IMR-90 (cell line): Measurements from ENCODE around the gene CALML3. TPM values are rescaled to one million over a fixed set of nuclear protein-coding genes. Genes with fewer than 3 reads are reported as not detected.
A peak's percentile ranks its signal among the peaks of the same experiment; 100 is the strongest.

ENCODE experiments used
- ATAC-seq: fragments of 200-7000 bp; cut with Tn5 transposase; 2 replicates; pipeline ENCODE4 v1.9.1; 2020; ENCODE audit warnings: low read depth, mild to moderate bottlenecking, moderate library complexity
- BruUV-seq: library from RNA; stranded (reverse); fragments of 400-500 nt; replicated peaks from 2 replicates; lab custom pipeline; 2021; lab: Mats Ljungman, UMichigan
- CTCF ChIA-PET: fragments of 300-600 bp; formaldehyde crosslinking; extraction: SDS; loops from one replicate; lab custom pipeline; 2021; ENCODE audit warnings: antibody characterized with exemption; lab: Yijun Ruan, JAX
- POLR2A ChIA-PET: fragments of 300-600 bp; sonication (Branson Sonifier 250); formaldehyde crosslinking; loops from one replicate; lab custom pipeline; 2022; ENCODE audit warnings: antibody characterized with exemption; ENCODE audit not compliant: unreplicated experiment; lab: Charles Lee
- DNase-seq: peaks from one replicate; pipeline ENCODE4 v3.0.0; 2013
- H2AFZ ChIP-seq: replicated peaks from 2 replicates; pipeline ENCODE3; 2013; ENCODE audit warnings: low read length, mild to moderate bottlenecking; ENCODE audit not compliant: poor library complexity
- H2AK5ac ChIP-seq: 2 replicates; pipeline ENCODE4 v1.6.1; 2013; ENCODE audit warnings: low read depth, low read length, inconsistent platforms
- H2AK9ac ChIP-seq: replicated peaks from 2 replicates; pipeline ENCODE3; 2013; ENCODE audit warnings: mild to moderate bottlenecking, low read depth, low read length, moderate library complexity; ENCODE audit not compliant: poor library complexity
- H2BK120ac ChIP-seq: 2 replicates; pipeline ENCODE4 v1.6.1; 2013; ENCODE audit warnings: low read depth, low read length, inconsistent platforms
- H2BK15ac ChIP-seq: 3 replicates; pipeline ENCODE4 v1.6.1; 2013; ENCODE audit warnings: low read depth, low read length, inconsistent platforms
- H2BK20ac ChIP-seq: 2 replicates; pipeline ENCODE4 v1.6.1; 2013; ENCODE audit warnings: low read depth, mild to moderate bottlenecking, inconsistent platforms, low read length, moderate library complexity
- H2BK5ac ChIP-seq: 2 replicates; pipeline ENCODE4 v1.6.1; 2013; ENCODE audit warnings: mild to moderate bottlenecking, low read depth, low read length, inconsistent platforms; ENCODE audit not compliant: poor library complexity, severe bottlenecking
- H3K14ac ChIP-seq: replicated peaks from 2 replicates; pipeline ENCODE4 v1.6.1; 2013; ENCODE audit warnings: low read depth, low read length, inconsistent platforms
- H3K18ac ChIP-seq: 2 replicates; pipeline ENCODE4 v1.6.1; 2013; ENCODE audit warnings: low read depth, low read length, control low read depth
- H3K23ac ChIP-seq: 2 replicates; pipeline ENCODE4 v1.6.1; 2013; ENCODE audit warnings: low read depth, low read length, inconsistent platforms
- H3K27ac ChIP-seq: 2 replicates; pipeline ENCODE4 v1.5.1; 2013; ENCODE audit warnings: mild to moderate bottlenecking, control low read depth, low read length; ENCODE audit not compliant: insufficient read depth
- H3K27me3 ChIP-seq: 2 replicates; pipeline ENCODE4 v1.6.1; 2013; ENCODE audit warnings: low read length; ENCODE audit not compliant: control insufficient read depth, insufficient read depth
- H3K36me3 ChIP-seq: 2 replicates; pipeline ENCODE4 v1.6.1; 2013; ENCODE audit warnings: low read length, mixed read lengths; ENCODE audit not compliant: control insufficient read depth, insufficient read depth
- H3K4ac ChIP-seq: 2 replicates; pipeline ENCODE4 v1.6.1; 2013; ENCODE audit warnings: low read depth, low read length, inconsistent platforms
- H3K4me1 ChIP-seq: 2 replicates; pipeline ENCODE4 v1.6.1; 2013; ENCODE audit warnings: low read length, mixed read lengths; ENCODE audit not compliant: control insufficient read depth, insufficient read depth
- H3K4me2 ChIP-seq: 2 replicates; pipeline ENCODE4 v1.6.1; 2013; ENCODE audit warnings: low read depth, mild to moderate bottlenecking, control low read depth, low read length, moderate library complexity
- H3K4me3 ChIP-seq: 2 replicates; pipeline ENCODE4 v1.5.1; 2013; ENCODE audit warnings: low read depth, mild to moderate bottlenecking, control low read depth, low read length, moderate library complexity; ENCODE audit not compliant: insufficient read depth
- H3K56ac ChIP-seq: 2 replicates; pipeline ENCODE4 v1.6.1; 2013; ENCODE audit warnings: low read length, inconsistent platforms; ENCODE audit not compliant: insufficient read depth; ENCODE audit errors: extremely low read depth
- H3K79me1 ChIP-seq, 2 experiments: 2 replicates each; pipeline ENCODE4 v1.6.1; 2013; ENCODE audit warnings: low read length in 2 of 2, inconsistent platforms in 1 of 2, low read depth in 1 of 2
- H3K9ac ChIP-seq: 2 replicates; pipeline ENCODE4 v1.6.1; 2013; ENCODE audit warnings: low read depth, low read length, control low read depth
- H3K9me1 ChIP-seq: 2 replicates; pipeline ENCODE4 v1.6.1; 2013; ENCODE audit warnings: low read length, inconsistent platforms; ENCODE audit not compliant: insufficient read depth
- H3K9me3 ChIP-seq: 2 replicates; pipeline ENCODE4 v1.6.1; 2013; ENCODE audit warnings: low read length; ENCODE audit not compliant: control insufficient read depth, insufficient read depth
- H4K20me1 ChIP-seq: 2 replicates; pipeline ENCODE4 v1.6.1; 2013; ENCODE audit warnings: low read length, inconsistent platforms; ENCODE audit not compliant: insufficient read depth
- H4K5ac ChIP-seq: 2 replicates; pipeline ENCODE4 v1.6.1; 2013; ENCODE audit warnings: mild to moderate bottlenecking, low read depth, low read length, control low read depth
- H4K8ac ChIP-seq, 2 experiments: 2 replicates each; pipeline ENCODE4 v1.6.1; 2013; ENCODE audit warnings: low read depth in 2 of 2, low read length in 2 of 2, control low read depth in 1 of 2, inconsistent platforms in 1 of 2
- H4K91ac ChIP-seq: 2 replicates; pipeline ENCODE4 v1.6.1; 2013; ENCODE audit warnings: low read depth, low read length, inconsistent platforms; ENCODE audit not compliant: insufficient read depth
- BHLHE40 ChIP-seq: fragments of 150-350 bp; IDR thresholded peaks from 2 replicates; pipeline ENCODE4 v1.6.1; 2016; ENCODE audit warnings: mild to moderate bottlenecking, low read depth, low read length
- CEBPB ChIP-seq: IDR thresholded peaks from 2 replicates; pipeline ENCODE4 v1.6.1; 2012; ENCODE audit warnings: low read depth, low read length, improper control_type of control experiment
- CHD1 ChIP-seq: IDR thresholded peaks from 2 replicates; pipeline ENCODE4 v1.6.1; 2012; ENCODE audit warnings: low read depth, low read length, improper control_type of control experiment
- FOS ChIP-seq: fragments of 150-350 bp; IDR thresholded peaks from 2 replicates; pipeline ENCODE4 v1.6.1; 2016; ENCODE audit warnings: low read depth, low read length
- MAFK ChIP-seq: IDR thresholded peaks from 2 replicates; pipeline ENCODE4 v1.6.1; 2012; ENCODE audit warnings: low read depth, low read length, improper control_type of control experiment
- MAZ ChIP-seq: IDR thresholded peaks from 2 replicates; pipeline ENCODE4 v1.6.1; 2012; ENCODE audit warnings: low read depth, mild to moderate bottlenecking, low read length, improper control_type of control experiment, moderate library complexity, borderline replicate concordance
- NFE2L2 ChIP-seq: fragments of 150-350 bp; IDR thresholded peaks from 2 replicates; pipeline ENCODE4 v1.6.1; 2016; ENCODE audit warnings: low read depth, mild to moderate bottlenecking, low read length
- POLR2A ChIP-seq: IDR thresholded peaks from 2 replicates; pipeline ENCODE4 v1.6.1; 2012; ENCODE audit warnings: mild to moderate bottlenecking, low read depth, low read length
- RAD21 ChIP-seq: IDR thresholded peaks from 2 replicates; pipeline ENCODE4 v1.6.1; 2012; ENCODE audit warnings: low read length, improper control_type of control experiment
- RCOR1 ChIP-seq: IDR thresholded peaks from 2 replicates; pipeline ENCODE4 v1.6.1; 2012; ENCODE audit warnings: mild to moderate bottlenecking, low read length, improper control_type of control experiment; ENCODE audit not compliant: insufficient replicate concordance
- RFX5 ChIP-seq: IDR thresholded peaks from 2 replicates; pipeline ENCODE4 v1.8.0; 2012; ENCODE audit warnings: low read depth, mild to moderate bottlenecking, low read length, moderate library complexity
- SMC3 ChIP-seq: fragments of 150-350 bp; IDR thresholded peaks from 2 replicates; pipeline ENCODE4 v1.6.1; 2016; ENCODE audit warnings: low read depth, mild to moderate bottlenecking, antibody characterized with exemption, low read length, moderate library complexity
- whole genome bisulfite sequencing, 2 experiments: methylation state at CpG; one replicate each; pipeline versions ENCODE4 v1.1.5 to v1.1.7; 2013; ENCODE audit warnings: missing lambda C conversion rate in 2 of 2; ENCODE audit not compliant: insufficient read length in 1 of 2; ENCODE audit errors: extremely low coverage in 2 of 2; 5-methylcytosine and 5-hydroxymethylcytosine counted together
- dilution Hi-C: fragments of 300-500 bp; cut with HindIII; formaldehyde crosslinking; loops from one replicate; pipeline ENCODE4 v1.14.3; 2018; ENCODE audit warnings: low sequenced_read_pairs; ENCODE audit not compliant: unreplicated experiment
- in situ Hi-C: fragments of 300-500 bp; cut with MboI; formaldehyde crosslinking; loops from 3 replicates; pipeline ENCODE4 v1.14.3; 2019; ENCODE audit warnings: low sequenced_read_pairs, inconsistent platforms, mixed read lengths
- intact Hi-C: fragments of 100-400 bp; cut with micrococcal nuclease; formaldehyde crosslinking; loops from 2 replicates; pipeline ENCODE4 v1.10.0; 2022
- polyA plus RNA-seq, 3 experiments: library from polyadenylated mRNA; depleted of rRNA; stranded (reverse); fragments of >200 nt; gene quantifications; 2 replicates each; pipeline ENCODE4 v1.2.3, GENCODE V29; 2012; ENCODE audit warnings: low replicate concordance in 1 of 3
- total RNA-seq: library from RNA; depleted of rRNA; stranded (reverse); fragments of >200 nt; gene quantifications from 2 replicates; pipeline ENCODE4 v1.2.3, GENCODE V29; 2012
- TF ChIP-seq, protein P1 (sequence below): conservative IDR thresholded peaks from 2 replicates; pipeline ENCODE4 v1.5.1; 2012; ENCODE audit warnings: mild to moderate bottlenecking, low read depth, low read length, improper control_type of control experiment
- TF ChIP-seq, protein P2 (sequence below): fragments of 150-350 bp; IDR thresholded peaks from 2 replicates; pipeline ENCODE4 v1.6.1; 2016; ENCODE audit warnings: low read depth, mild to moderate bottlenecking, low read length, moderate library complexity, borderline replicate concordance

Gene CALML3
- total and polyA plus RNA-seq, 2 of the 4 experiments (the other 2 are of a cell fraction) = not detected

DNA sequence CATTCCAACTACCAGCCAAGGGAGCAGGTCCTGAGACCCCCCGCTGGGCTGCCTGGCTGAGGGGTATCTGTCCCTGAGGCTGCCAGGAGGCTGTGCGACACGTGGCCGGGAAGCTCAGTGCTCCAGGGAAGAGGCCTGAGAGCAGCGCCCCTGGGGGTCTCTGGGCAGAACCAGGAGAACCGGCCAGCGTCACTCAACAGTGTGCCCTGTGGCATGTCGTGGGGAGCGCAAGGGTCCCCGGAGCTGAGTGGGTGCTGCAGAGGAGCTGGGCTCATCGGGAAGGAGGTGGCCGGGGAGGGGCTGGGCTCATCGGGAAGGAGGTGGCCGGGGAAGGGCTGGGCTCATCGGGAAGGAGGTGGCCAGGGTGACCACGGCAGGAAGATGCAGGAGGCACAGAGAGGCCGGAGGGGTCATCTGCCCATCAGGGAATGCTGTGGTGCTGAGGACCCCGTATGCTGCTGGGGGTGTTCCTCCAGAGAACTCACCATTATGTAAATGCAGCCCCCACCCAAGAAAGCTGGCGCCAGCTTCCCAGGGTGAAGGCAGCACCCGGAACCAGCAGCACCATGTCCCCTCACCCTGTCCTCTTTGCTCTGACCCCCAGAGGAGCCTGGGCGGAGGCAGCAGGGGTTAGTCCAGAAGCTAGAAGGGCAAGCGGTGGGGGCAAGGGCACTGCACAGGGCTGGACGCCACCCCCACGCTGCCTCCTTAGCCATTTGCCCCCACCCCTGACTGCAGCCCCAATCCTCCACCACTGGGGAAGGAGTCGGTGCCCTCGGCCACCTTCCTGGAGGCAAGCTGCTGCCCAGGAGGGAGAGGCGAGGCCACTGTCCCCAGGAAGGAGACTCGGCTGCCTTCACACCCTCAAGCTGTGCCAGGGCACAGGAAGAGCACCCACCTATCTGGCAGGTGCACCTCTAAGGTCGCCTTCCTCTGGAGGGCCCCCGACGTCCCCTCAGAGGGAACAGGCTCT lies 33.3 kb downstream of the CALML3 start:
- peak overlapping the region; percentile 46 for H2BK5ac ChIP-seq
- peak overlapping the region; percentile 41 for H2BK120ac ChIP-seq
- H3K9ac ChIP-seq = no peak overlapping the region
- POLR2A ChIA-PET = no interaction called here
- no peaks in the 10 kb centered on the region for H3K36me3 ChIP-seq
- in situ Hi-C loops = no loop called here
- peaks cover 6% of the 10 kb centered on the region for H3K9me1 ChIP-seq
- intact Hi-C loops = no loop called here
- H3K4me2 ChIP-seq = no peak overlapping the region
- peaks cover 0 to 3% of the 10 kb centered on the region in 2 experiments; a peak in 1 of 4 replicates for H3K79me1 ChIP-seq
- peak overlapping the region in 1 of 2 experiments; percentile 52; a peak in 1 of 4 replicates for H4K8ac ChIP-seq
- BruUV-seq = no TSS peak
- H3K4ac ChIP-seq = peak overlapping the region; percentile 59
- no peaks in the 10 kb centered on the region for H3K27me3 ChIP-seq
- peak overlapping the region; percentile 5 for H2AFZ ChIP-seq
- WGBS, 2 experiments = 94% methylated on average over 10 of the region's 31 CpGs; no CpG with 5 or more reads in 1 of the 2 experiments
- dilution Hi-C loops = no loop called here
- peak overlapping the region; percentile 97 for H2AK5ac ChIP-seq
- peaks cover 22% of the 10 kb centered on the region for H3K4me1 ChIP-seq
- peak overlapping the region; percentile 45; the same call in 1 of the 2 replicates for H2BK20ac ChIP-seq
- no peaks in the 10 kb centered on the region for H3K9me3 ChIP-seq
- H3K4me3 ChIP-seq = no peak overlapping the region
- ATAC-seq (no peak), DNase-seq (no peak)
- H4K91ac ChIP-seq = peak overlapping the region; percentile 60
- TF ChIP-seq MAZ (no peak), FOS (no peak), MAFK (no peak), POLR2A (no peak), RAD21 (no peak), RCOR1 (no peak), NFE2L2 (no peak), RFX5 (no peak), CEBPB (no peak), BHLHE40 (no peak), SMC3 (no peak), CHD1 (no peak)
- TF ChIP-seq, protein P1, sequence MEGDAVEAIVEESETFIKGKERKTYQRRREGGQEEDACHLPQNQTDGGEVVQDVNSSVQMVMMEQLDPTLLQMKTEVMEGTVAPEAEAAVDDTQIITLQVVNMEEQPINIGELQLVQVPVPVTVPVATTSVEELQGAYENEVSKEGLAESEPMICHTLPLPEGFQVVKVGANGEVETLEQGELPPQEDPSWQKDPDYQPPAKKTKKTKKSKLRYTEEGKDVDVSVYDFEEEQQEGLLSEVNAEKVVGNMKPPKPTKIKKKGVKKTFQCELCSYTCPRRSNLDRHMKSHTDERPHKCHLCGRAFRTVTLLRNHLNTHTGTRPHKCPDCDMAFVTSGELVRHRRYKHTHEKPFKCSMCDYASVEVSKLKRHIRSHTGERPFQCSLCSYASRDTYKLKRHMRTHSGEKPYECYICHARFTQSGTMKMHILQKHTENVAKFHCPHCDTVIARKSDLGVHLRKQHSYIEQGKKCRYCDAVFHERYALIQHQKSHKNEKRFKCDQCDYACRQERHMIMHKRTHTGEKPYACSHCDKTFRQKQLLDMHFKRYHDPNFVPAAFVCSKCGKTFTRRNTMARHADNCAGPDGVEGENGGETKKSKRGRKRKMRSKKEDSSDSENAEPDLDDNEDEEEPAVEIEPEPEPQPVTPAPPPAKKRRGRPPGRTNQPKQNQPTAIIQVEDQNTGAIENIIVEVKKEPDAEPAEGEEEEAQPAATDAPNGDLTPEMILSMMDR = no peak
- TF ChIP-seq, protein P2, sequence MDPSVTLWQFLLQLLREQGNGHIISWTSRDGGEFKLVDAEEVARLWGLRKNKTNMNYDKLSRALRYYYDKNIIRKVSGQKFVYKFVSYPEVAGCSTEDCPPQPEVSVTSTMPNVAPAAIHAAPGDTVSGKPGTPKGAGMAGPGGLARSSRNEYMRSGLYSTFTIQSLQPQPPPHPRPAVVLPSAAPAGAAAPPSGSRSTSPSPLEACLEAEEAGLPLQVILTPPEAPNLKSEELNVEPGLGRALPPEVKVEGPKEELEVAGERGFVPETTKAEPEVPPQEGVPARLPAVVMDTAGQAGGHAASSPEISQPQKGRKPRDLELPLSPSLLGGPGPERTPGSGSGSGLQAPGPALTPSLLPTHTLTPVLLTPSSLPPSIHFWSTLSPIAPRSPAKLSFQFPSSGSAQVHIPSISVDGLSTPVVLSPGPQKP = no peak
- H2BK15ac ChIP-seq = peak overlapping the region; percentile 74; the same call in 2 of the 3 replicates
- CTCF ChIA-PET = no interaction called here
- H4K5ac ChIP-seq = no peak overlapping the region
- H3K56ac ChIP-seq = no peak overlapping the region
- H4K20me1 ChIP-seq = no peaks in the 10 kb centered on the region
- no peak overlapping the region; the same call in 1 of the 2 replicates for H3K27ac ChIP-seq
- H3K14ac ChIP-seq = peak overlapping the region; percentile 33; the same call in 1 of the 2 replicates
- no peak overlapping the region for H3K23ac ChIP-seq
- H2AK9ac ChIP-seq = no peak overlapping the region
- no peak overlapping the region for H3K18ac ChIP-seq
